ENCODE measurements around the gene SLC17A5. TPM values are rescaled to one million over a fixed set of nuclear protein-coding genes. Genes with fewer than 3 reads are reported as not detected.

SLC17A5 gene
- total and polyA plus RNA-seq, 9 of the 15 experiments (the other 6 are each of a cell fraction or from before 2014, with no cell fraction given) = 1.3 to 7.2 (median 3.4) TPM

DNA sequence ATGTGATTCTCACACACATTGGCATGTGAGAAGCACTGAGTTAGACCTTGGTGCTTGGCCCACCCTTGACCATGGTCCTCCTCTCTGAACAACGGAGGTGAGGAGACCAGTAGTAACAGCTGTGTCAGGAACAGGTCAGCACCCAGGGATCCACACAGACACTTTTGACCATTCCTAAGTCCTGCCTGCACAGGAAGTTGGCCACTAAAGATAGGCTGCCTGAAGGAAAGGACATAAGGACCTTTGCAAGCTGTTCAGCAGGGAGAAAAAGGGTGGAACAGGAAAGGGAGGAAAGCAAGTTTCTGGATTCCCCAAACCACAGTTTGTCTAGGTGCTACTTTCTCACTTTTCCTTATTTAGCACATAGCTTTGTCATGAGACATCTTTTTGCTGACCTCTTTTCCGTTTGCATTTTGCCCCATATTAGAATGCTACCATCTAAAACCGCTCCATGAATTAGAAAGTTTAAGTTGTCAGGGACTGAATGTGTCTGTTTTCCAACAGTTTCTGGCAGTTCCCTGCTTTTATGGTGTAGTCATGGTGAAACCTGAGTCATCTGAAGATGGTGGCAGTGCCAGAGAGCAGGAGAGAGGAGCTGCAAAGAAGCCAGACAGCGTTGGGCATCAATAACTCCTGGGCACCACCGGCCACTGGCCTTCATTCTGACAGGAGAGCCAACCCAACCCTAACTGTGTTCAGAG is 41.1 kb upstream of the SLC17A5 start:
- 5% methylated on average over 5 of the region's 5 CpGs for WGBS (ENCODE audit: insufficient coverage, low coverage, missing lambda C conversion rate)
- Histone ChIP-seq H3K9ac (ENCODE audit: insufficient read depth in 1 of 2, low read depth in 2 of 2, low read length in 2 of 2) (no peak overlapping the region), H3K79me2 (ENCODE audit: control insufficient read depth, insufficient read depth, low read length) (no peaks in the 10 kb centered on the region), H4K20me1 (replicated peaks; ENCODE audit: control insufficient read depth, insufficient read depth, low read length) (no peaks in the 10 kb centered on the region), H3K4me1 (replicated peaks in 1 of 2; ENCODE audit: control insufficient read depth in 2 of 2, insufficient read depth in 2 of 2, low read length in 2 of 2) (peaks cover 0 to 9% of the 10 kb centered on the region in 2 experiments; a peak in 1 of 5 replicates), H3K27me3 (ENCODE audit: control insufficient read depth in 2 of 2, insufficient read depth in 2 of 2, low read length in 2 of 2) (peaks cover 9 to 40% of the 10 kb centered on the region in 2 experiments; a peak in 3 of 5 replicates), H3K4me2 (ENCODE audit: insufficient read depth, low read length) (no peak overlapping the region), H3K36me3 (ENCODE audit: control insufficient read depth, insufficient read depth, low read length) (no peaks in the 10 kb centered on the region), H2AFZ (ENCODE audit: low read depth, low read length) (no peak overlapping the region), H3K9me1 (ENCODE audit: control insufficient read depth, insufficient read depth, low read length) (no peaks in the 10 kb centered on the region), H3K4me3 (no peak overlapping the region), H3K9me3 (replicated peaks; ENCODE audit: control insufficient read depth, insufficient read depth, low read depth, low read length) (no peaks in the 10 kb centered on the region), H3K27ac (ENCODE audit: extremely low read depth, low read depth, low read length) (no peak overlapping the region)
- in situ Hi-C loops (cut with MboI) (no loop called here), intact Hi-C loops (cut with micrococcal nuclease) (no loop called here)
- DNase-seq (ENCODE audit: extremely low read depth in 1 of 4, low spot score in 3 of 4) = no peak
- FAIRE-seq = no peak
- ChIA-PET CTCF (ENCODE audit: low intra/inter-chr PET ratio) (no interaction called here), POLR2A (no interaction called here)
- TF ChIP-seq FOXA1 (IDR thresholded peaks at IDR 0.05; ENCODE audit: borderline replicate concordance) = no peak
- TF ChIP-seq MAZ (CRISPR knock-in tag; conservative IDR thresholded peaks at IDR 0.05 in 1 of 2, IDR thresholded peaks at IDR 0.05 in 1 of 2) = 0 out of 4 replicates have a peak, but pooled peaks of 1 of the 2 experiments have one; percentile 19
- no TSS peak for BruUV-seq (replicated peaks)
- no peak for ATAC-seq

DNA sequence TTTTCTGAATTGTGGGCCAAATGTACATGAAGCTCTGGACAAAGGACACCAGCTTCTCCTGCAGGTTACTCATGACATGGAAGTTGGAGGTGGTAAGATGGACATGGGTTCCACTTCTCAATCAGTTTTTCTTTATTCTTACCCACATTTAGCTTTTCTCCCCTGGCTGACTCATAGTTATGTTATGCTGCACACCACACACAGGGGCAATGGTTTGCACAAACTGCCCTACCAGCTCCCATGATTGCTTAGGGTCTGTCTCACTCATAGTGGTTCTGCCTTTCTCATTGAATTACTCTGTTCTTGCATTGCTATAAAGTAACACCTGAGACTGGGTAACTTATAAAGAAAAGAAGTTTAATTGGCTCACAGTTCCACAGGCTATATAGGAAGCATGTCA is 37.7 kb upstream of the SLC17A5 start:
- H3K9ac ChIP-seq (ENCODE audit: insufficient read depth in 1 of 2, low read depth in 2 of 2, low read length in 2 of 2) = no peak overlapping the region
- no peak for DNase-seq (ENCODE audit: extremely low read depth in 1 of 4, low spot score in 3 of 4)
- TF ChIP-seq GABPB2 (CRISPR knock-in tag; conservative IDR thresholded peaks at IDR 0.05) = no peak
- no peak for TF ChIP-seq NFIX (CRISPR knock-in tag; IDR thresholded peaks at IDR 0.05; ENCODE audit: low read depth)
- TF ChIP-seq, protein P1, sequence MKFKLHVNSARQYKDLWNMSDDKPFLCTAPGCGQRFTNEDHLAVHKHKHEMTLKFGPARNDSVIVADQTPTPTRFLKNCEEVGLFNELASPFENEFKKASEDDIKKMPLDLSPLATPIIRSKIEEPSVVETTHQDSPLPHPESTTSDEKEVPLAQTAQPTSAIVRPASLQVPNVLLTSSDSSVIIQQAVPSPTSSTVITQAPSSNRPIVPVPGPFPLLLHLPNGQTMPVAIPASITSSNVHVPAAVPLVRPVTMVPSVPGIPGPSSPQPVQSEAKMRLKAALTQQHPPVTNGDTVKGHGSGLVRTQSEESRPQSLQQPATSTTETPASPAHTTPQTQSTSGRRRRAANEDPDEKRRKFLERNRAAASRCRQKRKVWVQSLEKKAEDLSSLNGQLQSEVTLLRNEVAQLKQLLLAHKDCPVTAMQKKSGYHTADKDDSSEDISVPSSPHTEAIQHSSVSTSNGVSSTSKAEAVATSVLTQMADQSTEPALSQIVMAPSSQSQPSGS (CRISPR knock-in tag; IDR thresholded peaks at IDR 0.05) = no peak
- TF ChIP-seq LARP7 (IDR thresholded peaks at IDR 0.05) = no peak
- TF ChIP-seq FOXJ2 (tag; IDR thresholded peaks at IDR 0.05) = no peak
- TF ChIP-seq ZFP1 (CRISPR knock-in tag; IDR thresholded peaks at IDR 0.05) = no peak
- TF ChIP-seq TEAD4 (IDR thresholded peaks at IDR 0.05; ENCODE audit: low read length) = no peak
- no peak for TF ChIP-seq TEAD4 (CRISPR knock-in tag; IDR thresholded peaks at IDR 0.05; ENCODE audit: borderline replicate concordance)
- TF ChIP-seq TFAM (CRISPR knock-in tag; conservative IDR thresholded peaks at IDR 0.05) = no peak
- no peak for TF ChIP-seq KAT8 (IDR thresholded peaks at IDR 0.05; ENCODE audit: low read depth)
- no peak for TF ChIP-seq EWSR1 (IDR thresholded peaks at IDR 0.05; ENCODE audit: borderline replicate concordance, low read depth, partially characterized antibody)
- H2AFZ ChIP-seq (ENCODE audit: low read depth, low read length) = no peak overlapping the region
- ATAC-seq = no peak
- ChIA-PET CTCF (ENCODE audit: low intra/inter-chr PET ratio) (no interaction called here), POLR2A (interaction anchor here (0.6 to 1.4 kb wide), 3 partner anchors 170 to 1524 kb away, joined by 3 to 4 read pairs (median 3); no protein-coding TSS in a partner anchor)
- intact Hi-C loops (cut with micrococcal nuclease) = no loop called here
- peaks cover 8 to 30% of the 10 kb centered on the region in 2 experiments; a peak in 3 of 5 replicates for H3K27me3 ChIP-seq (ENCODE audit: control insufficient read depth in 2 of 2, insufficient read depth in 2 of 2, low read length in 2 of 2)
- H4K20me1 ChIP-seq (replicated peaks; ENCODE audit: control insufficient read depth, insufficient read depth, low read length) = no peaks in the 10 kb centered on the region
- no peak for FAIRE-seq
- BruUV-seq (replicated peaks) = no TSS peak
- in situ Hi-C loops (cut with MboI) = no loop called here
- no peaks in the 10 kb centered on the region for H3K36me3 ChIP-seq (ENCODE audit: control insufficient read depth, insufficient read depth, low read length)
- H3K4me2 ChIP-seq (ENCODE audit: insufficient read depth, low read length) = no peak overlapping the region
- no peaks in the 10 kb centered on the region for H3K9me3 ChIP-seq (replicated peaks; ENCODE audit: control insufficient read depth, insufficient read depth, low read depth, low read length)
- H3K79me2 ChIP-seq (ENCODE audit: control insufficient read depth, insufficient read depth, low read length) = no peaks in the 10 kb centered on the region
- H3K4me1 ChIP-seq (replicated peaks in 1 of 2; ENCODE audit: control insufficient read depth in 2 of 2, insufficient read depth in 2 of 2, low read length in 2 of 2) = peaks cover 0 to 9% of the 10 kb centered on the region in 2 experiments; a peak in 1 of 5 replicates
- no peak overlapping the region for H3K4me3 ChIP-seq
- H3K27ac ChIP-seq (ENCODE audit: extremely low read depth, low read depth, low read length) = no peak overlapping the region
- H3K9me1 ChIP-seq (ENCODE audit: control insufficient read depth, insufficient read depth, low read length) = no peaks in the 10 kb centered on the region

Measured in K562 (cell line).